GM18909 (cell line): Measurements from ENCODE around the gene DNAI1.

ENCODE experiments used
- ATAC-seq: cut with Tn5 transposase; IDR thresholded peaks from one replicate; pipeline ENCODE4 v1.9.1; 2021; ENCODE audit warnings: mild to moderate bottlenecking; ENCODE audit not compliant: unreplicated experiment, poor library complexity

Gene DNAI1

GRCh38 chr9:34508951-34509350 is 50.3 kb downstream of the DNAI1 start:
- no peak for ATAC-seq

- no peak for ATAC-seq
These were observed 52.2 kb downstream of the DNAI1 start for GRCh38 chr9:34510497-34511468.

GRCh38 chr9:34512131-34513078 is 53.8 kb downstream of the DNAI1 start:
- ATAC-seq: no peak

DNA sequence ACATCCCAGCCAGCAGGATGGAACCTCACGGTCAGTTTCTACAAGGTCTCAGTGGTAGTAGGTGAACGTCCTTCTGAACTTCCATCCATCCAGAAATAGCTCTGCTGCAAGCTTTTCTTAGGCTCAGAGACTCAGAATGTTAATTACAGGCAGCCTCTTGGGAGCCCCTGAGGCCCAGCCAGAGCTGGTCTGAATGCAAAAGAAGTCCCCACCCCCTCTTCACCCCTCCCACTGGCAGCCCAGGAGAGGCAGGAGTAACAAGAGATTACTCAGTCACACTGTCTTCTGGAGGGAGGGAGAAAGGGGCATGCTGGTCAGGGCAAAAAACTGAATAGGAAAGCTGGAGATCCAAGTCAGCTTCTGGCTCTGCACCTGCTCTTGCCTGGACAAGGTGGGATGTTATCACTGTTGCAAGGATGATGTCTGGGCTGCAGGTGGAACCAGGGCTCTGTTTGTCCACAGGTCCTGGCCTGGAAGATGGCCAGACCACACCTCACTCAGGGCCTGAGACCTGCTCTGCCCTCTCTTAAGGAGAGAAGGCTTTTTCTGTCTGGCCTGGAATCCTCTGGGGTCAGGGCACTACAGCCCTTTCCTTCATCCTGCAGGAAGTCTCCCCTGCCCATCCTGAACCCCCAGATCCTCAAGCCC is 55.1 kb downstream of the DNAI1 start:
- ATAC-seq: no peak

- no peak for ATAC-seq
These were observed 55.8 kb downstream of the DNAI1 start for GRCh38 chr9:34514401-34514800.

DNA sequence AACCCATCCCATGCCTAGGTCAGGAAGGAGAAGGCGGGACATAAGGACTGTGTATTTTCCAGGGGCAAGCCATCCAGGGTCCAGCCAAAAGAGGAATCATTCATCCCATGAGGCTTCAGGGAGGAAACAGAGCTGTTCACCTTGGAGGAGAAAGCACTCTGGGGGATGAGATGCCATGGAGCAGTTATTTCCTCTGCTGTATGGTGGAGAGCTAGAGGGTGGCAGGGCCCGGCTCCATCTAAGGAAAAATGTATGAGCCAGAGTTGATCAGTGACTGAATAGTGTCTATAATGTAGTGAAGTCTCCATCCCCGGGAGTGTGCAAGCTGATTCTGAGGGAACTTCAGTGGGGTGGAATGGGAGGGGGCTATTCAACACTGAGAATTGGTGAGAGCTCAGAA is 56.2 kb downstream of the DNAI1 start:
- no peak for ATAC-seq

DNA sequence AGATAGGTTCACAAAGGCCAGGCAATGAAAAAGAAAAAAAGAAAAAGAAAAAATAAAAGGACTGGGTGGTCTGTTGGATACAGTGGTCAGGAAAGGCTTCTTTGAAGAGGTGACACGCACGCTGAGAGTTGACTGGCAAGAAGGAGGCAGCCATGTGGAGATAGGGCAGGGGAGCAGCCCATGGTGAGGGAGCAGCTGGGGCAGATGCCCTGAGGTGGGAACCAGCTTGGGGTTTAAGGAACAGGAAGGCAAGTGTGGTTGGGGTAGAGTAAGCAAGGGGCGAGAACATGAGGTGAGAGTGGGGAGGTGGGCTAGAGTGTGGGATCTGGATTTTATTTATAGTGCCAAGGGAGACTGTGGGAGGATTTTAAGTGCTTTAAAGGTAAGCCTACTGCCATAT is 57.4 kb downstream of the DNAI1 start:
- no peak for ATAC-seq

DNA sequence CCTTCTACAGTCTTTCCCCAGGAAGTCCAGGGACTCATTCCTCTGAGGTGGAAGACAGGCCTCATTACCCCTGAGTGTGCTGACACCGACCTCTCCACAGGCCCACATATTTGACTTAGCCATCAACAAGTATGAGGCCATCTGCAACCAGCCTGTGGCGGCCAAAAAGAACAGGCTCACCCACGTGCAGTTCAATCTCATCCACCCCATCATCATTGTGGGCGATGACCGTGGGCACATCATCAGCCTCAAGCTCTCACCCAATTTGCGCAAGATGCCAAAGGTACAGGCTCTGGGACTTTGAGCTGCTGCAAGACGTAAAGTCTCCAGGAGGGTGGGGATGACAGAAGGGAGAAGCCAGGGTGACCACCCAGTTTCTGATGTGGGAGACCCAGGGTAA is 58.6 kb downstream of the DNAI1 start:
- no peak for ATAC-seq

DNA sequence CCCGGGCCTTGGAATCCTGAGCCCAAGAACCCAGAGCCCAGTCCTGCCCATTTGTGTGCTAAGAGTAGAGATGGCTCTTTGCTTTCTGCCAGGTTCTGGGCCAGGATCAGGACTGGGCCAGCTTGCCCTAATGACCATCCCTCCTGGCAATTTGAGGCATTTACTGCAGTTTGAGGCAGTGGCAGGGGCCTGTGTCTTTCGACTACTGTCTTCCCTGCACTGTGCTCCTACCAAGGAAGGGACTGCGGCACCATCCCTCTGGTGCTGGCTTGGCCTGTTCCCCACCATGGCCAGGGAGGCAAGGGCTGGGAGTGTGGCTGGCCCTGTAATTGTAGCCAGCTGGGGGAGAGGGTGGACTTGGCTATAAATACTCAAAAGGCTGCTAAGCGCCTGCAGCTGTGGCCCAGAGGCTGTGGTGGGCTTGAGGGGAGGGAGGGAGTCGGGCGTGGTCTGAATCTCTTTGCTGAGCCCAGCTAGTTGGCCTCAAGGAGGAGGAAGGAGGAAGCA is 59.6 kb downstream of the DNAI1 start:
- no peak for ATAC-seq

DNA sequence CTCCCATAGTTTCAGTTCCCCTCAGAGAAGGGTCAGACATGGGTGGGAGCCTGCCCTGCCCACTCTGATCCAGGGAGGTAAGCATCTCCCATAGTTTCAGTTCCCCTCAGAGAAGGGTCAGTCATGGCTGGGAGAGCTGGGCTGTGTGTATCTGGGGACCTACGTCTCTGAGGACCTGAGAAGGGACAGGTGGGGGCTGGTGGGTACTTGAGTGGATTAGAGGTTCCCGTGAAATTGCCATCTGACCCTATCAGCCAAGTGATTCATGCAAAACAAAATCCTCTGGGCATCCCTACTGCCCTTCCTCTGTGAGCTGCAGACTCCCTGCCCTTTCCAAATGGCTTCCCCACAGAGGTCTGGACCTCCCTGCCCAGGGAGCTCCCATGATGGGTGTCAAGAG is 60.3 kb downstream of the DNAI1 start:
- no peak for ATAC-seq

DNA sequence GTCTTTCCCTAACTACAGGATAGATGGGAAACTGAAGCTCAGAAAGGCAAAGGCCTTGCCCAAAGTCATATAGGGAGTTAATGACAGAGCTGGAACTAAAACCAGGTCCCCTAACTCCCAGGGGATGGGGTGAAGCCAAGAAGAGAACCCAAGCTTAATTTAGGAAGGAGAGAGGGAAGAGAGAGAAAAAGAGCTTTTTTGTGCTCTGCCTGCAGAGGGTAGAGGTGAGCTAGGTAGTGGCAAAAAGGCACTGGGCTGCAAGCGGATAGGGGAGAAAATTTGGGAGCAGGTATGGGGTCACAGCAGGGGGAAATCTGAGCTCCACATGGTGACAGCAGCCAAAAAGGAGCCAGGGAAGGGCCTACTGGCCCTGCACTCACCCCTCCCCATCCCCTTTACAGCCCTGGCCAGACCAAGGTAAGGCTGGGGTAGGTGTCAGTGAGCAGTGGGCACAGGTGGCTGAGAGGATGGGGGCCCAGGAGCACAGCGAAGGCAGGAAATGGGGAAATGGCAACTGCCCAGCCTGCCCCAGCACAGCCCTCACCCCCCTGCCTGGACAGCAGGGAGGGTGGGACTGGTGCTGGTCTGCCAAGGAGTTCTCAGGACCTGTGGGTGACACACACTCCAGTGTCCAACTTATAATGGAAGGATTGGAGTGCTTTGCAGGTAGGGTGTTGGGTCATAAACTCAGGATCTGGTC is 60.9 kb downstream of the DNAI1 start:
- ATAC-seq: no peak

- ATAC-seq: no peak
These were observed 61.5 kb downstream of the DNAI1 start for GRCh38 chr9:34520096-34520495.

DNA sequence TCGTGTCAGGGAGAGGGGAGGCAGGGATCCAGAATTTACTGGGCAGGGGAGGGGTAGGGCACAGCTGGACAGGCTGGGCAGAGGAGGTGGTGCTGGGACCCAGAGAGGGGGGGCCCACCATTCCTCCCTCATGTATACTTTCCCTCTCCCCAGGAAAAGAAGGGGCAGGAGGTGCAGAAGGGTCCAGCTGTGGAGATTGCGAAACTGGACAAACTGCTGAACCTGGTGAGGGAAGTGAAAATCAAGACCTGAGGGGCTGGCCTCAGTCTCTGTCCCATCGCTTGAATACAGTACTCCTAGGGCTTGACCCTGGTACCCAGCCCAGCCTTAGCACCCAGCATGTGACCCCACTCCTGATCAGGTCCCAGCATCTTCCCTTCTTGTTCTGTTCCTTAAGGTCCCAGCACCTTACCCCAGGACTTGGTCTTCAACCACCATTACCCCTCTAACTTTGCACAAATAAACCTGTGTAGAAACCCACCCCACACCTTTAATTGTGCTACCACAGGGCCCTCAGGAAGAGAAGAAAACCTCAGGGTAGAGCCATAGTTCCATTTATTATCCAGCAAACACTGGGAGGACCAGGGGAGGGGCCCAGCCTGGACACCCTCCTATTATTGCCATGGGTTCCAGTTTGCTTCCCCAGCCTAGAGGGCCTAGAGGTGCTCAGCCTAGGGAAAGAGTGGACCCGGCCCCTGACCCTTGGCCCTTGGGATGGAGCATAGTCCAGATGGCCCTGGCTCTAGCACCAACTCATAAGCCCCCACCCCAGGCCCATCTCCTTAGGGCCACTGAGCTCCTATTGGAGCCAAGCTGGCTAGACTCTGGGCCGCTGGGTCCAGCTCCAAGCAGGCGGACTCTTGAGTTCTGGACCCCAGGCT is 62.1 kb downstream of the DNAI1 start:
- no peak for ATAC-seq

DNA sequence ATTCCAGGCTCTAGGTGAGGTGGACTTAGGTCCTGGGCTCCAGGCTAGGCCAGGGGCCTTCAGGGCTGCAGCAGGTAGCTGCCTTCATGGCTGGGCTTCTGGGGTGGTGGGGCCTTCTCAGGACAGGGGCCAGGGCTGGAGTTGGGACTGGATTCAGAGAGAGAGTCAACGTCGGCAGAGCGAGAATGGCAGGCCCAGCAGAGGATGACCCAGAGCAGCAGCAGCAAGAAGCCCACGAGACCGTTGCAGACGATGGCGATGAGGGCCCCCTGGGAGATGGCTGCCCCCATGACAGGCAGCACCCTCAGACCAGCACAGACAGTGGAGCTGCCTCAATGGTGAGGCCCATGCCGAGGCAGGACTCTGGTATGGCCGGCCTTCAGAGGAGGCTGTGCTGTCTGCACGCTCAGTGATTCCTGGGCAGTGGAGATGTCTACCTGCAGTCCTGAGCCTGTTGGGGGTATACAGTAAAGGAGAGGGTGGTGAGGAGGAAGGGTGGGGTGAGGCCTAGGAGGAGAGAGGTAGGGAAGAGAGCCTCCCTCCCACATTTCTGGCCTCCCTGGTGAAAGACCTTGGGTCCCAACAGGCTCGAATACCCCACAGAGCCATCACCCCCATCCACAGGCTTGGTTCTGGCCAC is 62.9 kb downstream of the DNAI1 start:
- ATAC-seq: no peak

- ATAC-seq: no peak
These were observed 63.7 kb downstream of the DNAI1 start for GRCh38 chr9:34522091-34522887.

GRCh38 chr9:34522971-34523797 is 64.6 kb downstream of the DNAI1 start, which contains the start of gene ENHO:
ENHO (minus strand) TSS chr9:34522990; CDS start chr9:34521695, 1,295 bp downstream.
- ATAC-seq: peak; percentile 85

- no peak for ATAC-seq
These were observed 65.7 kb downstream of the DNAI1 start for GRCh38 chr9:34524349-34524748.
